SK-MEL-5 (cell line): Measurements from ENCODE around the gene CNGB1. TPM values are rescaled to one million over a fixed set of nuclear protein-coding genes. Genes with fewer than 3 reads are reported as not detected.
A peak's percentile ranks its signal among the peaks of the same experiment; 100 is the strongest.

Source experiments
- DNase-seq: peaks from one replicate; pipeline ENCODE4 v3.0.0-alpha.2; 2016; ENCODE audit warnings: low read depth, low spot score
- in situ Hi-C: cut with HindIII; loops from 2 replicates; pipeline ENCODE4 v1.10.0; 2016; ENCODE audit warnings: low sequenced_read_pairs, high pct_unique_total_duplicates, low pct_unique_long_range_greater_than_20kb
- total RNA-seq: library from RNA; depleted of rRNA; stranded (reverse); fragments of >200 nt; shearing (Covaris generic); gene quantifications from 2 replicates; pipeline ENCODE4 v1.2.3, GENCODE V29; 2014

Gene CNGB1
- total RNA-seq, 1 experiment from 2014 or later: not detected

GRCh38 chr16:57999366-57999970, 28.5 kb upstream of the CNGB1 start:
- in situ Hi-C loops: no loop called here
- DNase-seq: no peak

- no peak for DNase-seq
- in situ Hi-C loops: no loop called here
Measured at GRCh38 chr16:57998992-57999365, 28.1 kb upstream of the CNGB1 start.

- no peak for DNase-seq
- in situ Hi-C loops: no loop called here
Measured at GRCh38 chr16:57998486-57998885, 27.6 kb upstream of the CNGB1 start.

- no peak for DNase-seq
- in situ Hi-C loops: no loop called here
Measured at GRCh38 chr16:57997528-57998265, 26.8 kb upstream of the CNGB1 start.

GRCh38 chr16:57997176-57997527, 26.2 kb upstream of the CNGB1 start:
- no peak for DNase-seq
- in situ Hi-C loops: no loop called here

GRCh38 chr16:57996406-57997175, 25.7 kb upstream of the CNGB1 start:
- no peak for DNase-seq
- in situ Hi-C loops: no loop called here

GRCh38 chr16:57995721-57996405, 24.9 kb upstream of the CNGB1 start:
- DNase-seq: no peak

GRCh38 chr16:57994778-57995177, 23.9 kb upstream of the CNGB1 start:
- peak; percentile 61 for DNase-seq
- in situ Hi-C loops: no loop called here

More at GRCh38 chr16:57995721-57996405, 24.9 kb upstream of the CNGB1 start:
- in situ Hi-C loops: no loop called here

GRCh38 chr16:57994361-57994760, 23.4 kb upstream of the CNGB1 start:
- no peak for DNase-seq
- in situ Hi-C loops: no loop called here

GRCh38 chr16:57993897-57994296, 23.0 kb upstream of the CNGB1 start:
- in situ Hi-C loops: no loop called here

GRCh38 chr16:57993438-57993837, 22.5 kb upstream of the CNGB1 start:
- in situ Hi-C loops: no loop called here
- no peak for DNase-seq

More at GRCh38 chr16:57993897-57994296, 23.0 kb upstream of the CNGB1 start:
- DNase-seq: no peak

GRCh38 chr16:57992084-57992483, 21.2 kb upstream of the CNGB1 start:
- DNase-seq: no peak
- in situ Hi-C loops: no loop called here

GRCh38 chr16:57991551-57992059, 20.7 kb upstream of the CNGB1 start:
- DNase-seq: no peak

GRCh38 chr16:57988929-57989328, 18.0 kb upstream of the CNGB1 start:
- no peak for DNase-seq
- in situ Hi-C loops: no loop called here

More at GRCh38 chr16:57991551-57992059, 20.7 kb upstream of the CNGB1 start:
- in situ Hi-C loops: no loop called here

- in situ Hi-C loops: no loop called here
- no peak for DNase-seq
Measured at GRCh38 chr16:57987441-57988177, 16.7 kb upstream of the CNGB1 start.

- in situ Hi-C loops: no loop called here
- DNase-seq: no peak
Measured at GRCh38 chr16:57986196-57986595, 15.3 kb upstream of the CNGB1 start.
